ENCODE measurements around the gene PUS7.

The PUS7 gene

GRCh38 chr7:105429746-105430612 lies 92.1 kb downstream of the PUS7 start:
- TF ChIP-seq TAF1 (IDR thresholded peaks at IDR 0.05; ENCODE audit: borderline replicate concordance, insufficient read depth, low read length), result no peak
- TF ChIP-seq POLR2AphosphoS5 (IDR thresholded peaks at IDR 0.05; ENCODE audit: low read depth, low read length), result no peak
- no peak for TF ChIP-seq SIN3A (IDR thresholded peaks at IDR 0.05; ENCODE audit: borderline replicate concordance, insufficient read depth, low read length)
- no peak for TF ChIP-seq FOXP2 (optimal IDR thresholded peaks at IDR 0.05; ENCODE audit: borderline replicate concordance, extremely low read depth, extremely low read length, insufficient read depth)
- no peak for TF ChIP-seq REST (IDR thresholded peaks at IDR 0.05; ENCODE audit: insufficient read depth in 1 of 2, low read depth in 2 of 2, low read length in 2 of 2)

GRCh38 chr7:105426606-105427146 lies 95.4 kb downstream of the PUS7 start:
- TF ChIP-seq POLR2AphosphoS5 (IDR thresholded peaks at IDR 0.05; ENCODE audit: low read depth, low read length) (no peak), TAF1 (IDR thresholded peaks at IDR 0.05; ENCODE audit: borderline replicate concordance, insufficient read depth, low read length) (no peak), FOXP2 (optimal IDR thresholded peaks at IDR 0.05; ENCODE audit: borderline replicate concordance, extremely low read depth, extremely low read length, insufficient read depth) (no peak), SIN3A (IDR thresholded peaks at IDR 0.05; ENCODE audit: borderline replicate concordance, insufficient read depth, low read length) (no peak), REST (IDR thresholded peaks at IDR 0.05; ENCODE audit: insufficient read depth in 1 of 2, low read depth in 2 of 2, low read length in 2 of 2) (no peak)

GRCh38 chr7:105423987-105424386 lies 98.1 kb downstream of the PUS7 start:
- no peak for TF ChIP-seq SIN3A (IDR thresholded peaks at IDR 0.05; ENCODE audit: borderline replicate concordance, insufficient read depth, low read length)
- TF ChIP-seq REST (IDR thresholded peaks at IDR 0.05; ENCODE audit: insufficient read depth in 1 of 2, low read depth in 2 of 2, low read length in 2 of 2), result no peak
- TF ChIP-seq POLR2AphosphoS5 (IDR thresholded peaks at IDR 0.05; ENCODE audit: low read depth, low read length), result no peak
- TF ChIP-seq FOXP2 (optimal IDR thresholded peaks at IDR 0.05; ENCODE audit: borderline replicate concordance, extremely low read depth, extremely low read length, insufficient read depth), result no peak
- no peak for TF ChIP-seq TAF1 (IDR thresholded peaks at IDR 0.05; ENCODE audit: borderline replicate concordance, insufficient read depth, low read length)

- peak; percentile 76 to 94 for TF ChIP-seq REST (IDR thresholded peaks at IDR 0.05; ENCODE audit: insufficient read depth in 1 of 2, low read depth in 2 of 2, low read length in 2 of 2)
- no peak for TF ChIP-seq TAF1 (IDR thresholded peaks at IDR 0.05; ENCODE audit: borderline replicate concordance, insufficient read depth, low read length)
- TF ChIP-seq FOXP2 (optimal IDR thresholded peaks at IDR 0.05; ENCODE audit: borderline replicate concordance, extremely low read depth, extremely low read length, insufficient read depth), result no peak
Observed at GRCh38 chr7:105413887-105414437, 108.1 kb downstream of the PUS7 start.

All from PFSK-1 (cell line).